OCI-LY3 (cell line): Measurements from ENCODE around the gene MYL12A.
A peak's percentile ranks its signal among the peaks of the same experiment; 100 is the strongest.
"Not testable (repeated sequence)": the region's sequence is repeated elsewhere in the genome, so short reads cannot be mapped to it uniquely, and the experiment has no call there.

Experiments used
- H2AFZ ChIP-seq: fragments of 200-600, 300-600 bp; shearing (Covaris generic); 2 replicates; pipeline ENCODE4 v1.6.0; 2014; ENCODE audit warnings: antibody characterized with exemption, low read depth, low read length
- H3K27ac ChIP-seq: fragments of 200-600, 300-600 bp; sonication (generic); 2 replicates; pipeline ENCODE4 v1.5.1; 2014; ENCODE audit warnings: mild to moderate bottlenecking, low read length, moderate library complexity, mixed read lengths
- H3K27me3 ChIP-seq: fragments of 200-600, 300-600 bp; sonication (generic); 2 replicates; pipeline ENCODE4 v1.6.1; 2014; ENCODE audit warnings: low read depth, low read length, mixed read lengths
- H3K36me3 ChIP-seq: fragments of 200-600, 300-600 bp; sonication (generic); replicated peaks from 2 replicates; pipeline ENCODE3; 2014; ENCODE audit warnings: low read depth, low read length, mixed read lengths
- H3K4me1 ChIP-seq: fragments of 300-600, 200-600 bp; sonication (generic); 2 replicates; pipeline ENCODE4 v1.6.1; 2014; ENCODE audit warnings: low read length, mixed read lengths
- H3K4me2 ChIP-seq: fragments of 200-600, 300-600 bp; sonication (generic); 2 replicates; pipeline ENCODE4 v1.6.1; 2014; ENCODE audit warnings: low read length, mixed read lengths
- H3K4me3 ChIP-seq: fragments of 300-600, 200-600 bp; sonication (generic); 2 replicates; pipeline ENCODE4 v1.5.1; 2014; ENCODE audit warnings: antibody characterized with exemption, mild to moderate bottlenecking, low read length, moderate library complexity
- H3K79me2 ChIP-seq: fragments of 300-600, 200-600 bp; shearing (Covaris generic); 2 replicates; pipeline ENCODE4 v1.6.1; 2014; ENCODE audit warnings: mild to moderate bottlenecking, low read length, mixed read lengths
- H3K9ac ChIP-seq: fragments of 300-600, 200-600 bp; shearing (Covaris generic); 2 replicates; pipeline ENCODE4 v1.6.0; 2014; ENCODE audit warnings: mild to moderate bottlenecking, low read length, moderate library complexity
- H3K9me3 ChIP-seq: fragments of 200-600, 300-600 bp; shearing (Covaris generic); 2 replicates; pipeline ENCODE4 v1.6.1; 2014; ENCODE audit warnings: low read length, mixed read lengths; ENCODE audit not compliant: insufficient read depth
- H4K20me1 ChIP-seq: fragments of 200-600, 300-600 bp; sonication (generic); 2 replicates; pipeline ENCODE4 v1.6.1; 2016; ENCODE audit warnings: low read length, mixed read lengths; ENCODE audit not compliant: insufficient read depth
- EZH2phosphoT487 ChIP-seq: fragments of 200-600 bp; shearing (Covaris generic); IDR thresholded peaks from 2 replicates; pipeline ENCODE4 v1.6.1; 2018; ENCODE audit warnings: antibody characterized with exemption, mixed run types, low read depth
- TF ChIP-seq, protein P1 (sequence below): fragments of 200-600, 300-600 bp; sonication (generic); IDR thresholded peaks from 2 replicates; pipeline ENCODE4 v1.5.1; 2014; ENCODE audit warnings: antibody characterized with exemption, low read length, low read depth

The MYL12A gene

DNA sequence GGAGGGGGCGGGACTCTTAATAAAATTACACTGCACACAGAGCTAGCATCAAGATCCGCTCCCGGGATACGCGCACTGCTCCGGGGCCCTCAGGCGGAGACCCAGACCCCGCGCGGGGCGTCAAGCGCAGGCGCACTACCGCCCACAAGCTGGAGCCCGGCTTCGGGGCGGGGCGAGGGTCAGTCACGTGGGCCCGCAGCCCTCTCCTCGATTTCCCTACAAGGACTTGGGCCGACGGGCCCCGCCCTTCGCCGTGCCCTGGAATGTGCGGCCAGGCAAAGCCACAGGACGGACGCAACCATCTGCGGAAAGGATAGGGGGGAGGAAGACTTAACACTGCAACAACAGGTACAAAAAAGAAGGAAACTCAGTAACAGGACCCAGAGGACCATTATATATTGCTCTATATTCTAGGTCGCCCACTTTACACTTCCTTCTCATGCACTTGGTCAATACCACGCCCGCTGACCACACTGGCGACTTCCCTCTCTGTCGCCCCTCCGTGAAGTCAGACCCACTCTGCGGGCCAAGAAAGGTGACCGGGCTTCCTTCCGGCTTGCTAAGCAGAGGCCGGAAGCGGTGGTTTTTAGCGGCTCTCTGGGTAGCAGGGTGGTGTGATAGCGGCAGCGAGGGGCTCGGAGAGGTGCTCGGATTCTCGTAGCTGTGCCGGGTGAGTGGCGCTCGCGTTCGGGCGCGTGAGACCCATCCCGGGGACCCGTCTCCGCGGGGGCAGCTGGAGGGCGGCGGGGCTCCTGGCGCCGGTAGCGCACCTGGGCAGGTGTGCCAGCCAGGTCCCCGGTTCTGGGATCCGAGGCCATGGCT lies at the start of gene MYL12A:
Gene MYL12A (plus strand): TSS at position 562 of the 822 bp plus-strand sequence. CDS start 5,447 bp downstream, outside the sequence.
- no peaks in the 10 kb centered on the region for H3K9me3 ChIP-seq
- TF ChIP-seq, protein P1, sequence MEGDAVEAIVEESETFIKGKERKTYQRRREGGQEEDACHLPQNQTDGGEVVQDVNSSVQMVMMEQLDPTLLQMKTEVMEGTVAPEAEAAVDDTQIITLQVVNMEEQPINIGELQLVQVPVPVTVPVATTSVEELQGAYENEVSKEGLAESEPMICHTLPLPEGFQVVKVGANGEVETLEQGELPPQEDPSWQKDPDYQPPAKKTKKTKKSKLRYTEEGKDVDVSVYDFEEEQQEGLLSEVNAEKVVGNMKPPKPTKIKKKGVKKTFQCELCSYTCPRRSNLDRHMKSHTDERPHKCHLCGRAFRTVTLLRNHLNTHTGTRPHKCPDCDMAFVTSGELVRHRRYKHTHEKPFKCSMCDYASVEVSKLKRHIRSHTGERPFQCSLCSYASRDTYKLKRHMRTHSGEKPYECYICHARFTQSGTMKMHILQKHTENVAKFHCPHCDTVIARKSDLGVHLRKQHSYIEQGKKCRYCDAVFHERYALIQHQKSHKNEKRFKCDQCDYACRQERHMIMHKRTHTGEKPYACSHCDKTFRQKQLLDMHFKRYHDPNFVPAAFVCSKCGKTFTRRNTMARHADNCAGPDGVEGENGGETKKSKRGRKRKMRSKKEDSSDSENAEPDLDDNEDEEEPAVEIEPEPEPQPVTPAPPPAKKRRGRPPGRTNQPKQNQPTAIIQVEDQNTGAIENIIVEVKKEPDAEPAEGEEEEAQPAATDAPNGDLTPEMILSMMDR, result no peak
- H3K4me3 ChIP-seq, result peak within 1 kb of the TSS; percentile 97
- no peaks in the 10 kb centered on the region for H3K27me3 ChIP-seq
- peaks cover 31% of the 10 kb centered on the region for H3K4me1 ChIP-seq
- peak within 1 kb of the TSS; percentile 85 for H3K4me2 ChIP-seq
- peaks cover 32% of the 10 kb centered on the region for H4K20me1 ChIP-seq
- H3K36me3 ChIP-seq, result peaks cover 11% of the 10 kb centered on the region
- peak within 1 kb of the TSS; percentile 88 for H3K27ac ChIP-seq
- peaks cover 53% of the 10 kb centered on the region for H3K79me2 ChIP-seq
- peak within 1 kb of the TSS; percentile 90 for H2AFZ ChIP-seq
- peak within 1 kb of the TSS; percentile 96 for H3K9ac ChIP-seq

DNA sequence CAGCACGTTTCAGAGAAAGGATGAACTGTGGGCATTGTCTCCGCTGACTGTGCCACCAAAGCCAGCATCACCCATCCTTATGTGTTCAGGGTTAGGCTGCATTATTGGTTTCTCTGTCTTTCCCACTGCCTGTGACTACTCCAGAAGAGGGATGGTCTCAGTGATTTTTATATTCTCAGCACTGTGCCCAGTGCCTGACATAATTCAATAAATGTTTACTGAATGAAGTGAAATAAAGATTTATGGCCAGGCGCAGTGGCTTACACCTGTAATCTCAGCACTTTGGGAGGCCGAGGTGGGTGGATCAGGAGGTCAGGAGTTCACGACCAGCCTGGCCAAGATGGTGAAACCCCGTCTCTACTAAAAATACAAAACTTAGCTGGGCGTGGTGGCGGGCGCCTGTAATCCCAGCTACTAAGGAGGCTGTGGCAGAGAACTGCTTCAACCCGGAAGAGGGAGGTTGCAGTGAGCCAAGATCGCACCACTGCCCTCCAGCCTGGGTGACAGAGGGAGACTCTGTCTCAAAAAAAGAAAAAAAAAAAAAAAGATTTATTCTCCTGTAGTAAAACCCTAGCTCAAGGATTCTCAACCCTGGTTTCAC lies 49.2 kb upstream of the MYL12A start:
- not testable (repeated sequence) for H3K9me3 ChIP-seq, H3K79me2 ChIP-seq, H4K20me1 ChIP-seq, H3K4me3 ChIP-seq, H3K27me3 ChIP-seq, H2AFZ ChIP-seq, H3K9ac ChIP-seq, H3K4me2 ChIP-seq, H3K36me3 ChIP-seq, H3K27ac ChIP-seq, H3K4me1 ChIP-seq

DNA sequence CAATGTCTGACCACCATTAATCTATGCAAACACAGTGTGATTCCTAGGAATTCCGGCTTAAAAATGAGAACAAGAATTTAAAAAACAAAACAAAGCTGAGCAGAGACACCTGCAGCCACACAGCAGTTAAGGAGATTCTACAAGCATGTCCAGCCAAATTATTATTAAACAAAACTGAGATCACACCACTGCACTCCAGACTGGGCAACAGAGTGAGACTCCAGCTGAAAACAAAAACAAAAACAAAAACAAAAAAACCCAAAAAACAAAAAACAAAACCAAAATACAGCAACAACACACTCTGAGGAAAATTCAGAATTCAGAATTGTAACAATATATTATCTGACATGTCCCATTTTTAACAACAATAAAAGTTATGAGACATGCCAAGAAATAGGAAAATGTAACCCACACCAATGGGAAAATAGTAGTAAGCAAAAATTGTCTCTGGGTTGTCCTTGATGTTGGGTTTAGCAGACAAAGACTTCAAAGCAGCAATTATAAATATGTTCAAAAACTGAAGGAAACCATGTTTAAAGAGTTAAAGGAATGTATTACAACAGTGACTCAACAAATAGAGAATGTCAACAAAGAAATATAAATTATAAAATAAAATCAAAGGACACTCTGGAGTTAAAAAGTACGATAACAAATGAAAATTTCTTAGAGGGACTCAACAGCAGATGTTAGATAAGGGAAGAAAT lies 47.5 kb upstream of the MYL12A start:
- no peaks in the 10 kb centered on the region for H4K20me1 ChIP-seq
- H3K9me3 ChIP-seq, result peaks cover 5% of the 10 kb centered on the region; the same call in 1 of the 2 replicates
- H3K79me2 ChIP-seq, result no peaks in the 10 kb centered on the region
- no peak overlapping the region for H3K27ac ChIP-seq
- TF ChIP-seq, protein P1, result no peak
- no peak for TF ChIP-seq EZH2phosphoT487
- no peaks in the 10 kb centered on the region for H3K36me3 ChIP-seq
- H2AFZ ChIP-seq, result no peak overlapping the region
- H3K4me3 ChIP-seq, result no peak overlapping the region
- no peak overlapping the region for H3K4me2 ChIP-seq
- peaks cover 7% of the 10 kb centered on the region for H3K4me1 ChIP-seq
- 0 out of 2 replicates have a peak, but pooled peaks cover 2% of the 10 kb centered on the region for H3K27me3 ChIP-seq
- H3K9ac ChIP-seq, result no peak overlapping the region

DNA sequence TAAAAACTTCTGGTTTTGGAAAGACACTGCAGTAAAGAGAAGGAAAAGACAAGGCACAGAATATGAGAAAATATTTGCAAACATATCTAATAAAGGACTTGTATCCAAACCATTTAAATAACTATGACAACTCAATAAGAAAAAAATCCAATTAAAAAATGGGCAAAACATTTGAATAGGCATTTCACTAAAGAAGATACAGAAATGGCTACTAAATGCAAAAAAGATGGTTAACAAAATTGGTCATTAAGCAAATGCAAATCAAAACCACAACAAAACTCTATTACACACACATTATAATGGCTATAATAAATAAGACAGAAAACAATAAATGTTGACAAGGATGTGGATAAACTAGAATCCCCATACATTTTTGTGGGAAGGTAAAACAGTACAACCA lies 42.4 kb upstream of the MYL12A start:
- TF ChIP-seq, protein P1, result no peak
- TF ChIP-seq EZH2phosphoT487, result no peak
- no peak overlapping the region for H2AFZ ChIP-seq
- no peaks in the 10 kb centered on the region for H3K36me3 ChIP-seq
- H3K4me2 ChIP-seq, result no peak overlapping the region
- H4K20me1 ChIP-seq, result no peaks in the 10 kb centered on the region
- H3K4me1 ChIP-seq, result no peaks in the 10 kb centered on the region
- no peaks in the 10 kb centered on the region for H3K27me3 ChIP-seq
- no peak overlapping the region for H3K4me3 ChIP-seq
- peaks cover 9% of the 10 kb centered on the region; the same call in 1 of the 2 replicates for H3K9me3 ChIP-seq
- H3K27ac ChIP-seq, result no peak overlapping the region
- no peak overlapping the region for H3K9ac ChIP-seq
- H3K79me2 ChIP-seq, result no peaks in the 10 kb centered on the region
